ENCODE measurements around the gene TMEM91. TPM values are rescaled to one million over a fixed set of nuclear protein-coding genes. Genes with fewer than 3 reads are reported as not detected.

Gene TMEM91
- total and polyA plus RNA-seq, 2 of the 4 experiments (the other 2 are of a cell fraction) = 1.4 to 4.8 TPM

DNA sequence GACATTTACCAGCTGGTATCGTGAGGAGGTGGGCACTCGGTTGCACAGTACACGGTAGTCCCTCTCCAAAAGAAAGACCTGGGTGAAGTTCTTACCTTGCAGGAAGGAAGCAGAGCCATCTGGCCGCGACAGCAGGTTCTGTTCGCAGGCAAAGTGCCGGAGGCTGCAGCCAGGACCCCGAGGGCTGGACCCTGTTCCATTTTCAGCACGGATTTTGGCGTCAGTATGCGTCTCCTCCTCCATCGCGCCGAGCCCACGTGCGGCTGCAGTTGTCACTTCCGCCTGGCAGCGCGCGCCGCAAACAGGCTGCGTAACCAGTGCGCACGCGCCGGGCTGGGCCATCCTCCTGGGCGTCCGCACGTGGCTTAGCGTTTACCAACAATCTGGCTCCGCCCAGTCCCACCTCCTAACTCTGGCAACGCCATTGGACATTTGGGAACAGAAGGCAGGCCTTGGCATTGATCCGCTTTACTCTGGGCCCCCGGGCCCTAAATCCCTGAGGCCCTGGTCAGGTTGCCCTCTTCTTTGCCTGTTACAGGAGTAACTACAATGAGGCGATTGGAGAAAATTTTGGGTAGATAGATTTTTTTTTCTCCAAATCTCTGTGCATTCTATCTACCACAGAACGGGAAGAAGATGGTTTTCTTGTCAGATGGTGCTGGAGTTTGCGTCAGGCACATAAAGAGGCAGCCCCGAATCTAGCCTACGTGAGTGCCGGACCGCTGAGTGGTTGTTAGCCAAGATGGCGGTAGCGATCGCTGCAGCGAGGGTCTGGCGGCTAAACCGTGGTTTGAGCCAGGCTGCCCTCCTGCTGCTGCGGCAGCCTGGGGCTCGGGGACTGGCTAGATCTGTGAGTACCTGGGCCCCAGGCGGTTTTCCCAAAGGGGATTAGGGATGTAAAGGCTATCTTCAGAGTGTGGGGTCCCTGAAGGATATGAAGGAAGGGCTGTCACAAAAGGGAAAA, 21.0 kb downstream of the TMEM91 start, which contains the start of the genes BCKDHA and EXOSC5:
Gene BCKDHA (plus strand): TSS at position 733 of the 964 bp plus-strand sequence. CDS start 10 bp downstream, at position 743.
Gene EXOSC5 (minus strand): TSS at position 274 of the 964 bp plus-strand sequence. CDS start 31 bp downstream, at position 243.
- ATAC-seq (ENCODE audit: low read depth) (peak; percentile 99), DNase-seq (peak; percentile 100)
- Histone ChIP-seq H2AFZ (replicated peaks; ENCODE audit: low read length, poor library complexity) (peak within 1 kb of the TSS; percentile 99), H3K9me1 (ENCODE audit: insufficient read depth, low read length) (peaks cover 9% of the 10 kb centered on the region; the same call in 1 of the 2 replicates), H3K27ac (ENCODE audit: insufficient read depth, low read length) (peak within 1 kb of the TSS; percentile 70), H2AK9ac (replicated peaks; ENCODE audit: low read depth, low read length, poor library complexity) (peak within 1 kb of the TSS; percentile 94), H3K4ac (ENCODE audit: low read depth, low read length) (peak within 1 kb of the TSS; percentile 66), H3K14ac (replicated peaks; ENCODE audit: low read depth, low read length) (peak within 1 kb of the TSS; percentile 77), H3K9ac (ENCODE audit: low read depth, low read length) (peak within 1 kb of the TSS; percentile 81), H4K20me1 (ENCODE audit: insufficient read depth, low read length) (no peaks in the 10 kb centered on the region), H3K23ac (ENCODE audit: low read depth, low read length) (no peak within 1 kb of the TSS; the same call in 1 of the 2 replicates), H3K9me3 (ENCODE audit: control insufficient read depth, insufficient read depth, low read length) (no peaks in the 10 kb centered on the region), H2BK5ac (ENCODE audit: low read depth, low read length, poor library complexity, severe bottlenecking) (peak within 1 kb of the TSS; percentile 93), H3K4me2 (ENCODE audit: low read depth, low read length) (peak within 1 kb of the TSS; percentile 94), H3K27me3 (ENCODE audit: control insufficient read depth, insufficient read depth, low read length) (no peaks in the 10 kb centered on the region), H2BK20ac (ENCODE audit: low read depth, low read length) (0 out of 2 replicates have a peak within 1 kb of the TSS, but pooled peaks have one; percentile 35), H3K18ac (ENCODE audit: low read depth, low read length) (peak within 1 kb of the TSS; percentile 44; the same call in 1 of the 2 replicates), H3K56ac (ENCODE audit: extremely low read depth, insufficient read depth, low read length) (peak within 1 kb of the TSS; percentile 91), H3K79me1 (ENCODE audit: low read depth in 1 of 2, low read length in 2 of 2) (peaks cover 18 to 28% of the 10 kb centered on the region in 2 experiments), H4K5ac (ENCODE audit: low read depth, low read length) (peak within 1 kb of the TSS; percentile 71), H2BK15ac (ENCODE audit: low read depth, low read length) (peak within 1 kb of the TSS; percentile 84; the same call in 1 of the 3 replicates), H3K4me3 (ENCODE audit: insufficient read depth, low read depth, low read length) (peak within 1 kb of the TSS; percentile 79), H3K36me3 (ENCODE audit: control insufficient read depth, insufficient read depth, low read length) (no peaks in the 10 kb centered on the region), H4K8ac (ENCODE audit: low read depth in 2 of 2, low read length in 2 of 2) (peak within 1 kb of the TSS; percentile 59 to 74), H3K4me1 (ENCODE audit: control insufficient read depth, insufficient read depth, low read length) (peaks cover 4% of the 10 kb centered on the region; the same call in 1 of the 2 replicates), H2BK120ac (ENCODE audit: low read depth, low read length) (peak within 1 kb of the TSS; percentile 75; the same call in 1 of the 2 replicates), H4K91ac (ENCODE audit: insufficient read depth, low read depth, low read length) (peak within 1 kb of the TSS; percentile 87), H2AK5ac (ENCODE audit: low read depth, low read length) (no peak within 1 kb of the TSS; the same call in 1 of the 2 replicates)
- intact Hi-C loops (cut with micrococcal nuclease) = loop anchor here (1.0 to 5.0 kb wide), 2 partner anchors 23 to 45 kb away; partner anchors contain the start of gene TGFB1
- dilution Hi-C loops (cut with HindIII; ENCODE audit: low sequenced_read_pairs, unreplicated experiment) = no loop called here
- no TSS peak for BruUV-seq (replicated peaks)
- CTCF ChIA-PET = no interaction called here
- POLR2A ChIA-PET (ENCODE audit: unreplicated experiment) = interaction anchor here (0.6 kb wide), 1 partner anchor 175 kb away, joined by 6 read pairs; no protein-coding TSS in a partner anchor
- 0% methylated on average over 33 of the region's 50 CpGs; no CpG with 5 or more reads in 1 of the 2 experiments for WGBS, 2 experiments (ENCODE audit: extremely low coverage in 2 of 2, insufficient read length in 1 of 2)
- in situ Hi-C loops (cut with MboI; ENCODE audit: low sequenced_read_pairs) = no loop called here
- TF ChIP-seq CEBPB (IDR thresholded peaks at IDR 0.05; ENCODE audit: low read depth, low read length) (peak; percentile 31; the same call in 1 of the 2 replicates), FOS (IDR thresholded peaks at IDR 0.05; ENCODE audit: low read depth, low read length) (no peak), BHLHE40 (IDR thresholded peaks at IDR 0.05; ENCODE audit: low read depth, low read length) (peak; percentile 92), SMC3 (IDR thresholded peaks at IDR 0.05; ENCODE audit: low read depth, low read length) (no peak), CHD1 (IDR thresholded peaks at IDR 0.05; ENCODE audit: low read depth, low read length) (no peak), RAD21 (IDR thresholded peaks at IDR 0.05; ENCODE audit: low read length) (0 out of 2 replicates have a peak, but pooled peaks have one; percentile 5), MAZ (IDR thresholded peaks at IDR 0.05; ENCODE audit: borderline replicate concordance, low read depth, low read length) (peak; percentile 50; the same call in 1 of the 2 replicates), MAFK (IDR thresholded peaks at IDR 0.05; ENCODE audit: low read depth, low read length) (no peak), NFE2L2 (IDR thresholded peaks at IDR 0.05; ENCODE audit: low read depth, low read length) (no peak)
- TF ChIP-seq, protein P1, sequence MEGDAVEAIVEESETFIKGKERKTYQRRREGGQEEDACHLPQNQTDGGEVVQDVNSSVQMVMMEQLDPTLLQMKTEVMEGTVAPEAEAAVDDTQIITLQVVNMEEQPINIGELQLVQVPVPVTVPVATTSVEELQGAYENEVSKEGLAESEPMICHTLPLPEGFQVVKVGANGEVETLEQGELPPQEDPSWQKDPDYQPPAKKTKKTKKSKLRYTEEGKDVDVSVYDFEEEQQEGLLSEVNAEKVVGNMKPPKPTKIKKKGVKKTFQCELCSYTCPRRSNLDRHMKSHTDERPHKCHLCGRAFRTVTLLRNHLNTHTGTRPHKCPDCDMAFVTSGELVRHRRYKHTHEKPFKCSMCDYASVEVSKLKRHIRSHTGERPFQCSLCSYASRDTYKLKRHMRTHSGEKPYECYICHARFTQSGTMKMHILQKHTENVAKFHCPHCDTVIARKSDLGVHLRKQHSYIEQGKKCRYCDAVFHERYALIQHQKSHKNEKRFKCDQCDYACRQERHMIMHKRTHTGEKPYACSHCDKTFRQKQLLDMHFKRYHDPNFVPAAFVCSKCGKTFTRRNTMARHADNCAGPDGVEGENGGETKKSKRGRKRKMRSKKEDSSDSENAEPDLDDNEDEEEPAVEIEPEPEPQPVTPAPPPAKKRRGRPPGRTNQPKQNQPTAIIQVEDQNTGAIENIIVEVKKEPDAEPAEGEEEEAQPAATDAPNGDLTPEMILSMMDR (conservative IDR thresholded peaks at IDR 0.05; ENCODE audit: low read depth, low read length) = no peak
- TF ChIP-seq, protein P2, sequence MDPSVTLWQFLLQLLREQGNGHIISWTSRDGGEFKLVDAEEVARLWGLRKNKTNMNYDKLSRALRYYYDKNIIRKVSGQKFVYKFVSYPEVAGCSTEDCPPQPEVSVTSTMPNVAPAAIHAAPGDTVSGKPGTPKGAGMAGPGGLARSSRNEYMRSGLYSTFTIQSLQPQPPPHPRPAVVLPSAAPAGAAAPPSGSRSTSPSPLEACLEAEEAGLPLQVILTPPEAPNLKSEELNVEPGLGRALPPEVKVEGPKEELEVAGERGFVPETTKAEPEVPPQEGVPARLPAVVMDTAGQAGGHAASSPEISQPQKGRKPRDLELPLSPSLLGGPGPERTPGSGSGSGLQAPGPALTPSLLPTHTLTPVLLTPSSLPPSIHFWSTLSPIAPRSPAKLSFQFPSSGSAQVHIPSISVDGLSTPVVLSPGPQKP (IDR thresholded peaks at IDR 0.05; ENCODE audit: borderline replicate concordance, low read depth, low read length) = no peak
- TF ChIP-seq, protein P3, sequence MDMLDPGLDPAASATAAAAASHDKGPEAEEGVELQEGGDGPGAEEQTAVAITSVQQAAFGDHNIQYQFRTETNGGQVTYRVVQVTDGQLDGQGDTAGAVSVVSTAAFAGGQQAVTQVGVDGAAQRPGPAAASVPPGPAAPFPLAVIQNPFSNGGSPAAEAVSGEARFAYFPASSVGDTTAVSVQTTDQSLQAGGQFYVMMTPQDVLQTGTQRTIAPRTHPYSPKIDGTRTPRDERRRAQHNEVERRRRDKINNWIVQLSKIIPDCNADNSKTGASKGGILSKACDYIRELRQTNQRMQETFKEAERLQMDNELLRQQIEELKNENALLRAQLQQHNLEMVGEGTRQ (IDR thresholded peaks at IDR 0.05; ENCODE audit: low read depth, low read length) = peak; percentile 93
